Measurements from ENCODE around the gene LYPD6. TPM values are rescaled to one million over a fixed set of nuclear protein-coding genes. Genes with fewer than 3 reads are reported as not detected.

LYPD6 gene
- total RNA-seq, 1 donor from 2014 or later, result 4.1 TPM

DNA sequence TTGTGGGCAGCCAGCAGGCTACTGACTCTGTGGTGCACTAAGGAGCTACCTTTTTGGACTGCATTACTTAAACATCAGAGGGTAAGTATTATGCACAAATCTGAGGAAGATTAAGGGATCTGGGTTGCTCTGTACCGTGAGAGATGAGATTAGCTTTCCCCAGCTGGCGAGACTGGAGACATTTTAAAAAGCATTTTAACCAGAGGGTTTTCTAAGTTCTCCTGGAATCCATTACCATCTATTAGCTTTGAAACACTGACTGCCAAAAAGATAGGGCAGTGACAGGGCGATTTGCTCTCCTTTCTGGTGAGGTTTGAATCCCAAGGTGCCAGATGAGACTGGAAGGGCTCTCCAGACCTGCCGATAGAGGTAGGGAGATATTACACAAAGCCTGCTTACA is 63.2 kb downstream of the LYPD6 start:
- Mint-ChIP-seq H3K27ac (peak overlapping the region; percentile 15), H3K9me3 (peaks cover 2% of the 10 kb centered on the region), H3K4me1 (peaks cover 34% of the 10 kb centered on the region), H3K36me3 (no peaks in the 10 kb centered on the region), H3K27me3 (ENCODE audit: insufficient read depth, low read depth) (no peaks in the 10 kb centered on the region), H3K4me3 (no peak overlapping the region)
- TF ChIP-seq EZH2 (IDR thresholded peaks at IDR 0.05) (no peak), CTCF (IDR thresholded peaks at IDR 0.05) (no peak), EZH2phosphoT487 (IDR thresholded peaks at IDR 0.05) (no peak)
- H3K4me1 ChIP-seq, result peaks cover 22% of the 10 kb centered on the region
- H3F3A ChIP-seq (ENCODE audit: low read depth), result peaks cover 13% of the 10 kb centered on the region
- H3K4me2 ChIP-seq, result no peak overlapping the region
- no peaks in the 10 kb centered on the region for H3K36me3 ChIP-seq
- no peaks in the 10 kb centered on the region for H3K27me3 ChIP-seq
- no peaks in the 10 kb centered on the region for H3K79me2 ChIP-seq (ENCODE audit: low read depth)
- H3K9ac ChIP-seq, result no peak overlapping the region
- H3K27ac ChIP-seq, result no peak overlapping the region
- no peaks in the 10 kb centered on the region for H3K9me3 ChIP-seq (ENCODE audit: low read depth)
- no peaks in the 10 kb centered on the region for H4K20me1 ChIP-seq (ENCODE audit: low read depth)
- no peak for DNase-seq (ENCODE audit: low spot score)
- H3K4me3 ChIP-seq, result no peak overlapping the region
- no peak overlapping the region for H2AFZ ChIP-seq (replicated peaks)

DNA sequence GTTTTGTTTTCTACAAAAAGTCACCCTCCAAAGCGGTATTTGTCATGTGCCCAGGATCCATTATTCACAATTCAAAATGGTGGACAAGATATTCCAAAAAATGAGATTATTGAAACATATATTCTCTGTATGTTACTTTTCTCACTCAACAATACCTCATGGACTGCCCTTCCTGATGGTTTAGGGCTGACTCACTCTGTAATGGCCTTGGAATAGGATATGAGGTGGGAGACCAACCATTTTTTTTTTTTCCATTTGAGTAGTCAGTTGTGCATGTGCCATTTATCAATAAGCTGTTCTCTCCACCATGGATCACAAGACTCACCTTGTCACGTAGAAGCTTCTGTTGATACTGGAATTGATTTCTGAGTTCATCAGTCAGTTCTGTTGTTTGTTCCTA is 64.5 kb downstream of the LYPD6 start:
- Mint-ChIP-seq H3K4me3 (no peak overlapping the region), H3K4me1 (peaks cover 22% of the 10 kb centered on the region), H3K9me3 (peaks cover 2% of the 10 kb centered on the region), H3K36me3 (no peaks in the 10 kb centered on the region), H3K27me3 (ENCODE audit: insufficient read depth, low read depth) (no peaks in the 10 kb centered on the region), H3K27ac (no peak overlapping the region)
- Histone ChIP-seq H3K9ac (no peak overlapping the region), H3K4me1 (peaks cover 15% of the 10 kb centered on the region), H3F3A (ENCODE audit: low read depth) (peaks cover under 1% of the 10 kb centered on the region), H3K4me3 (no peak overlapping the region), H3K27ac (no peak overlapping the region), H2AFZ (replicated peaks) (no peak overlapping the region), H3K36me3 (no peaks in the 10 kb centered on the region), H4K20me1 (ENCODE audit: low read depth) (no peaks in the 10 kb centered on the region), H3K4me2 (no peak overlapping the region), H3K27me3 (no peaks in the 10 kb centered on the region), H3K79me2 (ENCODE audit: low read depth) (no peaks in the 10 kb centered on the region), H3K9me3 (ENCODE audit: low read depth) (no peaks in the 10 kb centered on the region)
- TF ChIP-seq EZH2phosphoT487 (IDR thresholded peaks at IDR 0.05), result no peak
- TF ChIP-seq CTCF (IDR thresholded peaks at IDR 0.05), result no peak
- no peak for TF ChIP-seq EZH2 (IDR thresholded peaks at IDR 0.05)
- DNase-seq (ENCODE audit: low spot score), result no peak

- H3K4me3 Mint-ChIP-seq, result no peak overlapping the region
- peaks cover 23% of the 10 kb centered on the region for H3K9me3 Mint-ChIP-seq
- H3K79me2 ChIP-seq (ENCODE audit: low read depth), result no peaks in the 10 kb centered on the region
- TF ChIP-seq CTCF (IDR thresholded peaks at IDR 0.05) (no peak), EZH2phosphoT487 (IDR thresholded peaks at IDR 0.05) (no peak), EZH2 (IDR thresholded peaks at IDR 0.05) (no peak)
- no peak overlapping the region for H3K27ac ChIP-seq
- H3K36me3 Mint-ChIP-seq, result peaks cover 10% of the 10 kb centered on the region
- DNase-seq (ENCODE audit: low spot score), result no peak
- H2AFZ ChIP-seq (replicated peaks), result no peak overlapping the region
- H3K4me1 Mint-ChIP-seq, result peaks cover 4% of the 10 kb centered on the region
- H3F3A ChIP-seq (ENCODE audit: low read depth), result no peaks in the 10 kb centered on the region
- H3K9me3 ChIP-seq (ENCODE audit: low read depth), result no peaks in the 10 kb centered on the region
- H3K27me3 ChIP-seq, result no peaks in the 10 kb centered on the region
- H3K36me3 ChIP-seq, result no peaks in the 10 kb centered on the region
- H3K4me2 ChIP-seq, result no peak overlapping the region
- H3K4me3 ChIP-seq, result no peak overlapping the region
- H3K27me3 Mint-ChIP-seq (ENCODE audit: insufficient read depth, low read depth), result no peaks in the 10 kb centered on the region
- no peaks in the 10 kb centered on the region for H4K20me1 ChIP-seq (ENCODE audit: low read depth)
- H3K9ac ChIP-seq, result no peak overlapping the region
- H3K4me1 ChIP-seq, result peaks cover 15% of the 10 kb centered on the region
- H3K27ac Mint-ChIP-seq, result no peak overlapping the region
Measured at GRCh38 chr2:149399934-149400615, 69.7 kb downstream of the LYPD6 start.
